Left lung (tissue), 10 donors: ENCODE data around the gene CALM1. TPM values are rescaled to one million over a fixed set of nuclear protein-coding genes. Genes with fewer than 3 reads are reported as not detected.

Experiments used
- ATAC-seq: fragments of 200-7000 bp; cut with Tn5 transposase; one replicate; pipeline ENCODE4 v1.9.1; 2020; ENCODE audit warnings: moderate library complexity
- DNase-seq, 4 donors: peaks; one replicate each; pipeline ENCODE4 v3.0.0-alpha.2; 2013 to 2020
- H3K27ac ChIP-seq, 2 donors: fragments of 200-600 bp; sonication (generic) in 1 of 2; one replicate each; pipeline versions ENCODE4 v1.5.0 to v1.8.0; 2020 to 2021
- H3K27me3 ChIP-seq, 2 donors: fragments of 200-600 bp; sonication (generic) in 1 of 2; one replicate each; pipeline versions ENCODE4 v1.5.0 to v1.8.0; 2020 to 2021
- H3K36me3 ChIP-seq, 2 donors: fragments of 200-600 bp; sonication (generic) in 1 of 2; one replicate each; pipeline versions ENCODE4 v1.5.0 to v1.8.0; 2020 to 2021
- H3K4me1 ChIP-seq, 2 donors: fragments of 200-600 bp; one replicate each; pipeline ENCODE4 v1.8.0; 2021
- H3K4me3 ChIP-seq, 2 donors: fragments of 200-600 bp; sonication (generic) in 1 of 2; one replicate each; pipeline versions ENCODE4 v1.5.0 to v1.8.0; 2020 to 2021; ENCODE audit warnings: mild to moderate bottlenecking in 1 of 2
- H3K9me3 ChIP-seq, 2 donors: fragments of 200-600 bp; sonication (generic) in 1 of 2; one replicate each; pipeline versions ENCODE4 v1.5.0 to v1.8.0; 2020 to 2021
- CTCF ChIP-seq, 2 donors: fragments of 200-600 bp; sonication (generic) in 1 of 2; IDR thresholded peaks; one replicate each; pipeline versions ENCODE4 v1.5.0 to v1.8.0; 2021; ENCODE audit warnings: antibody characterized with exemption in 2 of 2
- intact Hi-C, 2 donors: fragments of 100-400 bp; cut with DNase I; formaldehyde crosslinking; loops; one replicate each; pipeline versions ENCODE4 v1.11.2 to v1.14.2; 2022
- polyA plus RNA-seq, 6 donors: library from polyadenylated mRNA; unstranded; fragments of 120-200 nt; gene quantifications; one replicate each; pipeline ENCODE4 v1.2.1, GENCODE V29; 2013; ENCODE audit not compliant: insufficient read length in 6 of 6
- total RNA-seq, 2 donors: library from RNA; stranded (reverse); fragmentation: NEBNext Ultra II Directional; extraction: Animal tissue kit (Norgen Biotek cat#: 25700); gene quantifications; one replicate each; pipeline ENCODE4 v1.2.1, GENCODE V29; 2021
- donor health status: DM: no; HTN: yes; CAD: no.
- donor health status: DM: no; HTN: no; CAD: no.

CALM1 gene
- total and polyA plus RNA-seq, 8 donors, result 553 to 767 (median 654) TPM

- DNase-seq (no peak), ATAC-seq (no peak)
- Histone ChIP-seq H3K36me3 (no peaks in the 10 kb centered on the region), H3K27me3 (no peaks in the 10 kb centered on the region), H3K27ac (no peak overlapping the region), H3K4me1 (no peaks in the 10 kb centered on the region), H3K9me3 (no peaks in the 10 kb centered on the region), H3K4me3 (no peak overlapping the region)
- TF ChIP-seq CTCF (IDR thresholded peaks at IDR 0.05), result no peak
- intact Hi-C loops, result no loop called here
Measured at GRCh38 chr14:90434370-90435020, 37.7 kb downstream of the CALM1 start.

GRCh38 chr14:90438841-90439240 lies 42.0 kb downstream of the CALM1 start:
- no peak overlapping the region for H3K27ac ChIP-seq
- TF ChIP-seq CTCF (IDR thresholded peaks at IDR 0.05), result no peak
- DNase-seq, result no peak
- H3K9me3 ChIP-seq, result no peaks in the 10 kb centered on the region
- H3K4me3 ChIP-seq, result no peak overlapping the region
- no peaks in the 10 kb centered on the region for H3K4me1 ChIP-seq
- no peak for ATAC-seq
- no peaks in the 10 kb centered on the region for H3K27me3 ChIP-seq
- no peaks in the 10 kb centered on the region for H3K36me3 ChIP-seq
- intact Hi-C loops, result no loop called here

GRCh38 chr14:90440021-90440451 lies 43.2 kb downstream of the CALM1 start:
- intact Hi-C loops, result no loop called here
- Histone ChIP-seq H3K9me3 (no peaks in the 10 kb centered on the region), H3K27me3 (no peaks in the 10 kb centered on the region), H3K27ac (no peak overlapping the region), H3K36me3 (no peaks in the 10 kb centered on the region), H3K4me3 (no peak overlapping the region), H3K4me1 (no peaks in the 10 kb centered on the region)
- no peak for TF ChIP-seq CTCF (IDR thresholded peaks at IDR 0.05)
- no peak for DNase-seq
- ATAC-seq, result no peak

- DNase-seq (no peak), ATAC-seq (no peak)
- TF ChIP-seq CTCF (IDR thresholded peaks at IDR 0.05), result no peak
- intact Hi-C loops, result no loop called here
- Histone ChIP-seq H3K27ac (no peak overlapping the region), H3K36me3 (no peaks in the 10 kb centered on the region), H3K4me3 (no peak overlapping the region), H3K27me3 (no peaks in the 10 kb centered on the region), H3K4me1 (no peaks in the 10 kb centered on the region), H3K9me3 (peaks cover 0 to 2% of the 10 kb centered on the region in 2 donors)
Measured at GRCh38 chr14:90440592-90440991, 43.8 kb downstream of the CALM1 start.

GRCh38 chr14:90442388-90442787 lies 45.6 kb downstream of the CALM1 start:
- Histone ChIP-seq H3K27ac (no peak overlapping the region), H3K36me3 (no peaks in the 10 kb centered on the region), H3K9me3 (peaks cover 0 to 6% of the 10 kb centered on the region in 2 donors), H3K4me1 (no peaks in the 10 kb centered on the region), H3K4me3 (no peak overlapping the region), H3K27me3 (no peaks in the 10 kb centered on the region)
- ATAC-seq, result no peak
- no peak for DNase-seq
- no peak for TF ChIP-seq CTCF (IDR thresholded peaks at IDR 0.05)
- intact Hi-C loops, result no loop called here
